ENCODE data around the gene ALK. TPM values are rescaled to one million over a fixed set of nuclear protein-coding genes. Genes with fewer than 3 reads are reported as not detected.

The ALK gene
- total RNA-seq, 4 donors from 2014 or later: 0.85 to 2.4 (median 1.8) TPM

DNA sequence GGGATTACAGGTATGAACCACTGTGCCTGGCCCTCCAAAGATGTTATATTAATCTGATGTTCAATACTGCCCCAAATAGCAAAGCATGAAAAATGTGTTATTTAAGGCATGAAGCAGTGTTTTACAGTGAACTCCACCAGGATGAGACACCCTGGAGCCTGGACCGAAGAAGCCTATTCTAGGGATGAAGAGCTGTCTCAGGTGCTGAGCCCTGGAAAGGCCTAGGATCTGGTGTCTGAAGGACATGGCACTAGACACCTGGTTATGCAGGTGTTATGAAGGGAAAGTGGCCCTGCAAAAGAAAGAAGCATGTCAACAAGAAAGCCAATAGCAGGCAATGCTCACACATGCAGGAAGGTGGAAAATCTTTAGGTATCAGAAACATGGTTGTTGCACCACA, 431.8 kb downstream of the ALK start:
- TF ChIP-seq, protein P1, sequence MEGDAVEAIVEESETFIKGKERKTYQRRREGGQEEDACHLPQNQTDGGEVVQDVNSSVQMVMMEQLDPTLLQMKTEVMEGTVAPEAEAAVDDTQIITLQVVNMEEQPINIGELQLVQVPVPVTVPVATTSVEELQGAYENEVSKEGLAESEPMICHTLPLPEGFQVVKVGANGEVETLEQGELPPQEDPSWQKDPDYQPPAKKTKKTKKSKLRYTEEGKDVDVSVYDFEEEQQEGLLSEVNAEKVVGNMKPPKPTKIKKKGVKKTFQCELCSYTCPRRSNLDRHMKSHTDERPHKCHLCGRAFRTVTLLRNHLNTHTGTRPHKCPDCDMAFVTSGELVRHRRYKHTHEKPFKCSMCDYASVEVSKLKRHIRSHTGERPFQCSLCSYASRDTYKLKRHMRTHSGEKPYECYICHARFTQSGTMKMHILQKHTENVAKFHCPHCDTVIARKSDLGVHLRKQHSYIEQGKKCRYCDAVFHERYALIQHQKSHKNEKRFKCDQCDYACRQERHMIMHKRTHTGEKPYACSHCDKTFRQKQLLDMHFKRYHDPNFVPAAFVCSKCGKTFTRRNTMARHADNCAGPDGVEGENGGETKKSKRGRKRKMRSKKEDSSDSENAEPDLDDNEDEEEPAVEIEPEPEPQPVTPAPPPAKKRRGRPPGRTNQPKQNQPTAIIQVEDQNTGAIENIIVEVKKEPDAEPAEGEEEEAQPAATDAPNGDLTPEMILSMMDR (IDR thresholded peaks at IDR 0.05; ENCODE audit: low read depth): no peak

DNA sequence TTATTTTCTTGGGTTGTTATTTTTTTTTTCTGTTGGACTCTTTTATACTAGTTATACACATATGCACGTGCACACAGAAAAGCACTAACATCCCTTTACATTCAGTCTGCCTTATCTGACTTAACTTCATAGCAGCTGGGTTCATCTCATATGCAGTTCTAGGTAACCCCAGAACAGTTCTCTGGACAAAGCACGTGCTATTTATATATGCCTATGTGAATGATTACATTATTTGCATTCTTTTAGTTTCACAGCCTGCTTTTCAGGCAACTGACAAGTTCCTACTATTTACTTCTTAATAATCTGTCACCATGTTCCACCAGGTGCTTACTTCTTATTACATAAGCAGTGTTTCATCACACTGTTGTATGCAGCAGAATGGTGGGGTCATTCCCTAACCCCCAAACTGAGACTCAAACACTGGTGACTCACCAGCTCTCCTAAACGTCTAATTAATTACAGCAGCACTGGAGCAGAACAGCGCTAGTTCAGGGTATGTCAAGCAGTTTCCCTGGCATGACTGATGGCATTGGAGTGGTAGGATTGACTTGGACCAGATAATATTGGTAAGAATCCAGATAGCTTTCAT, 433.3 kb downstream of the ALK start:
- TF ChIP-seq, protein P1 (IDR thresholded peaks at IDR 0.05; ENCODE audit: low read depth): no peak

DNA sequence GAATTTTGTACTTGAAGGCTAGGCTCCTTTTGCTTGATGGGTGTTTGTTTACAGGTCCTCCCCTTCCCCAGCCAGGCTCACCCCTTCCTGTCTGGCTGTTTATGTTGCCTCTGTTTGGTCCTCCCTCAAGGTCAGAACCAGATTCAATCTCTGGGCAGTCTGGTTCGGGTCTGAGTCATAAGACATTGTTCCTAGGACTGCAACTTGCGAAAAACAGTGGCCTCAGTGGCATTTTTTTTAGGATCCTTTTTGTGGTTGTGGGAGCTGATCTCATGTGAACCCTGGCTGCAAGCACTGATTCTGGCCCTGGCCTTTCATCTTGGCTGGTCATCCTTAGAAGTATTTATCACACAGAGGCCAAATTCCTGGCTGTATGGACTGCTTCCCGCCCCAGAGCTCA, 435.8 kb downstream of the ALK start:
- TF ChIP-seq, protein P1 (IDR thresholded peaks at IDR 0.05; ENCODE audit: low read depth): no peak

DNA sequence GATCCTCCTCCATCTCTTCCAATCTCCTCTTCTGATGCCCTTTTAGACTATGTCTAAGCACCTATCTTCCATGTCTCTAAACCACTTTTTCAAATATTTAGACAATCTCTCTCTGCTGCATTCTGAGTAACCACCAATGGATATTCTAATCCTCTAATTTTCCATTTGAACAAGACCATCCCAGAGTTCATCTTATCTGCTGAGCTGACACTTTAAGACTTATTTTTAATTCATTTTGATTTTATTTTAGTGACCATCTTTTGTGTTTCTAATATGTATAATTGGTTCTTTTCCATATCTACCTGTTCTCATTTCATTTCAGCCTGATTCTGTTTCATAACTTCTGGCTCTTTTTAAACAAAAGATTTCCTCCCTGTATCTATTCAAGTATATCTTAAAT, 436.3 kb downstream of the ALK start:
- TF ChIP-seq, protein P1 (IDR thresholded peaks at IDR 0.05; ENCODE audit: low read depth): no peak

DNA sequence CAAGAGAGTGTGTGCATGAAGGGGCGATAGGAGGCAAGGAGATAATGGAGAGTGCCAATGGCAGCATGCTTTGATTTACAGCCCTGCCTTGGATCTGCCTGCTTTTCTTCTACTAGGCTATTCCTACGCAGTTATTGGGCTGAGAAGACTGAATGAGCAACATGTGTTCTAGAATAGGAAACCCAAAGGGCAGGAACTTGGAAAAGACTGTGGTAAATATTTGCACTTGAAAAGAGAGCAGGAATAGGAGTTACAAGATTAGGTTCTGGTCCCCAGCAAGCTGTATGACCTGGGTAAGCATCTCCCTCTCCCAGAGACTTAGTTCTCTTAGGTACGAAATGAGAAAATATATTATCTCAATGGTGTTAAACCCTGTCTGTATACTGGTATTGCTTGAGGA, 438.5 kb downstream of the ALK start:
- TF ChIP-seq, protein P1 (IDR thresholded peaks at IDR 0.05; ENCODE audit: low read depth): no peak

DNA sequence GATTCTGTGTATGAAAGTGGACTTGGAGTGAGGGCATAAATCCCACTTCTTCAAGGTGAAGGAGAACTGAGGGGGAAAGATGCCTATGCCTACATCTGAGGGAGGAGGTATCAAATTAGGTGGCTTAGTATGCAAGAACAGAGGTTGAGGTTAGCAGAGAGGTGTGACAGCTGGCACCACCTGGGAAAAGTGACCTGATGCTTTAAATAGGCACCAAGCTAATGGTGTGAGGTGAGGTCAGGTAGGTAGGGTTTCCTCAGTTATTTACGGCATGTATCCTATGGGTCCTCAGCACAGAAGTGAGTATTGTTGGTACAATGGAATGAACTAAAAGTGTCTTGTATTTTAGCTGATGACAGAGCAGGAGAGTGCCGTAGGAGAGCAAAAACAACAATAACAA, 439.0 kb downstream of the ALK start:
- TF ChIP-seq, protein P1 (IDR thresholded peaks at IDR 0.05; ENCODE audit: low read depth): no peak

DNA sequence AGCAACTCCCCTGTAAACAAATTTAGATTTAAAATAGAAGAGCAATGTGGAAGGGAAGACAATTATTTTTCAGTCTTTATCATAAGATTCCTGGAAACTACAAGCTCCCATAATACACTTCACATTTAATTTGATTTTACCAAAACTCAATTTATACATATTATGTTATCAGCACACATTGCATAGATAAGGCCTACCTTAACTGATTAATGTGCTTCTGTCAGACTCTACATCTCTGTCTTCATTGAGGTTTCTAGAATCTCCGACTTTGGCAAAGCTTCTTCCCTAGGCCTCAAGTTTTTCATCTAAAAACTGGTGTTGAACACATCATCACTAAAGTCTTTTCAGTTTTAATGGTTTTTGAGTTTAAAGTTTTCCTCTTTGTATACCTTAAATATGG, 440.1 kb downstream of the ALK start:
- TF ChIP-seq, protein P1 (IDR thresholded peaks at IDR 0.05; ENCODE audit: low read depth): no peak
